Caco-2 (cell line): ENCODE measurements around the gene RNF166. TPM values are rescaled to one million over a fixed set of nuclear protein-coding genes. Genes with fewer than 3 reads are reported as not detected.

ENCODE experiments used
- Bru-seq: library from RNA; stranded (reverse); fragments of 400-500 nt; gene quantifications from one replicate; lab custom pipeline; 2021; lab: Mats Ljungman, UMichigan
- BruChase-seq, 2 experiments: library from RNA; stranded (reverse); fragments of 400-500 nt; gene quantifications; one replicate each; lab custom pipeline; 2021; lab: Mats Ljungman, UMichigan
- BruUV-seq: library from RNA; stranded (reverse); fragments of 400-500 nt; replicated peaks from 2 replicates; lab custom pipeline; 2021; lab: Mats Ljungman, UMichigan
- CTCF ChIA-PET: fragments of 300-600 bp; sonication (Branson Sonifier 250); formaldehyde crosslinking; loops from one replicate; lab custom pipeline; 2022; ENCODE audit warnings: antibody characterized with exemption; lab: Charles Lee
- POLR2A ChIA-PET: fragments of 300-600 bp; sonication (Branson Sonifier 250); formaldehyde crosslinking; loops from one replicate; lab custom pipeline; 2022; ENCODE audit warnings: antibody characterized with exemption; lab: Charles Lee
- DNase-seq, 2 experiments: peaks; one replicate each; pipeline versions ENCODE4 v3.0.0 to v3.0.0-alpha.2; 2020 to 2022
- H3K27me3 ChIP-seq: replicated peaks from 2 replicates; pipeline ENCODE4 v1.6.0; 2011; ENCODE audit warnings: low read length; ENCODE audit not compliant: control insufficient read depth, insufficient read depth
- H3K36me3 ChIP-seq: 2 replicates; pipeline ENCODE4 v1.5.1; 2011; ENCODE audit warnings: low read length; ENCODE audit not compliant: control insufficient read depth, insufficient read depth
- H3K4me1 ChIP-seq: fragments of 250-450 bp; sonication (Bioruptor Pico); 2 replicates; pipeline ENCODE4 v1.5.1; 2020; ENCODE audit warnings: mild to moderate bottlenecking
- H3K4me3 ChIP-seq: 2 replicates; pipeline ENCODE4 v1.5.1; 2011; ENCODE audit warnings: low read depth, mild to moderate bottlenecking, control low read depth, low read length
- H3K9me3 ChIP-seq: fragments of 250-450 bp; sonication (Bioruptor Pico); 2 replicates; pipeline ENCODE4 v1.5.1; 2020; ENCODE audit warnings: mild to moderate bottlenecking, moderate library complexity
- H3K27ac Mint-ChIP-seq: one replicate; pipeline ENCODE4 v1.8.0; 2022; ENCODE audit warnings: mixed read lengths; ENCODE audit not compliant: unreplicated experiment
- H3K27me3 Mint-ChIP-seq: one replicate; pipeline ENCODE4 v1.8.0; 2022; ENCODE audit warnings: mixed read lengths; ENCODE audit not compliant: insufficient read depth, unreplicated experiment
- H3K36me3 Mint-ChIP-seq: one replicate; pipeline ENCODE4 v1.8.0; 2022; ENCODE audit warnings: mild to moderate bottlenecking, mixed read lengths; ENCODE audit not compliant: insufficient read depth, unreplicated experiment
- H3K4me1 Mint-ChIP-seq: one replicate; pipeline ENCODE4 v1.8.0; 2022; ENCODE audit warnings: low read depth, mixed read lengths; ENCODE audit not compliant: unreplicated experiment
- H3K4me3 Mint-ChIP-seq: one replicate; pipeline ENCODE4 v1.8.0; 2022; ENCODE audit warnings: mild to moderate bottlenecking, moderate library complexity, mixed read lengths; ENCODE audit not compliant: unreplicated experiment
- H3K9me3 Mint-ChIP-seq: one replicate; pipeline ENCODE4 v1.8.0; 2022; ENCODE audit warnings: mixed read lengths; ENCODE audit not compliant: unreplicated experiment
- CTCF ChIP-seq, 2 experiments: fragments of 200-600 bp in 1 of 2; IDR thresholded peaks; 1 replicate in 1 of 2; 2 replicates in 1 of 2; pipeline versions ENCODE4 v1.5.1 to v1.8.0; 2011 to 2022; ENCODE audit warnings: antibody characterized with exemption in 1 of 2, control low read depth in 1 of 2, inconsistent platforms in 1 of 2, low read depth in 1 of 2, low read length in 1 of 2, mild to moderate bottlenecking in 1 of 2, moderate library complexity in 1 of 2; ENCODE audit not compliant: insufficient read depth in 1 of 2, severe bottlenecking in 1 of 2, unreplicated experiment in 1 of 2
- intact Hi-C: fragments of 100-400 bp; cut with micrococcal nuclease; formaldehyde crosslinking; loops from one replicate; pipeline ENCODE4 v1.10.0; 2022; ENCODE audit not compliant: unreplicated experiment
- long read RNA-seq: library from polyadenylated mRNA; stranded (forward); transcript quantifications from one replicate; pipeline ENCODE4 v2.0.0, GENCODE V29; 2022
- total RNA-seq: library from RNA; stranded (reverse); gene quantifications from 2 replicates; pipeline ENCODE4 v1.2.3, GENCODE V29; 2022

Gene RNF166
- total RNA-seq (37.3 and 40.4 TPM in 2 replicates), Bru-seq, nascent RNA (percentile 57 among the genes with signal in this experiment), BruChase-seq, experiment 1, labeled RNA remaining after a 2-hour chase (percentile 76 among the genes with signal in this experiment), BruChase-seq, experiment 2, labeled RNA remaining after a 6-hour chase (percentile 81 among the genes with signal in this experiment)
- long read RNA-seq, transcript RNF166-201 (6 exons, 1,883 nt), result major isoform, 64 of 108 reads
- long read RNA-seq, partial matches to known transcripts, result 9 of 108 reads
- long read RNA-seq, other reads (novel, unspliced or antisense), result 34 of 108 reads

GRCh38 chr16:88706229-88706964 is at the start of gene RNF166, which contains the start of gene CTU2:
Gene RNF166 (minus strand): TSS chr16:88706408. CDS start chr16:88706325, 83 bp downstream.
Gene CTU2 (plus strand): TSS chr16:88706503. CDS start chr16:88706531, 28 bp downstream.
- Mint-ChIP-seq H3K4me1 (peaks cover 7% of the 10 kb centered on the region), H3K36me3 (peaks cover 33% of the 10 kb centered on the region), H3K27me3 (no peaks in the 10 kb centered on the region), H3K4me3 (peak within 1 kb of the TSS; percentile 82), H3K27ac (peak within 1 kb of the TSS; percentile 60), H3K9me3 (no peaks in the 10 kb centered on the region)
- POLR2A ChIA-PET, result interaction anchor here (0.6 kb wide), 1 partner anchor 136 kb away, joined by 3 read pairs; the partner anchor contains the start of gene ZC3H18
- H3K4me1 ChIP-seq, result peaks cover 9% of the 10 kb centered on the region; the same call in 1 of the 2 replicates
- no peaks in the 10 kb centered on the region for H3K27me3 ChIP-seq
- no peaks in the 10 kb centered on the region; the same call in 1 of the 2 replicates for H3K36me3 ChIP-seq
- peak; percentile 89 to 97 for DNase-seq
- H3K4me3 ChIP-seq, result peak within 1 kb of the TSS; percentile 94
- no peak for TF ChIP-seq CTCF (IDR thresholded peaks at IDR 0.05; ENCODE audit: insufficient read depth in 1 of 2, low read depth in 1 of 2, low read length in 1 of 2, severe bottlenecking in 1 of 2, unreplicated experiment in 1 of 2)
- CTCF ChIA-PET, result interaction anchor here (0.6 to 2.8 kb wide), 2 partner anchors 31 to 37 kb away, joined by 5 to 12 read pairs; no protein-coding TSS in a partner anchor
- intact Hi-C loops, result loop anchor here (5.0 kb wide), 1 partner anchor 44 kb away; the partner anchor contains the start of gene MVD
- no peaks in the 10 kb centered on the region for H3K9me3 ChIP-seq
- BruUV-seq, result no TSS peak

- Mint-ChIP-seq H3K27me3 (no peaks in the 10 kb centered on the region), H3K4me1 (no peaks in the 10 kb centered on the region), H3K9me3 (no peaks in the 10 kb centered on the region)
Observed at GRCh38 chr16:88754912-88755744, 48.9 kb upstream of the RNF166 start.

More at GRCh38 chr16:88754912-88755744, 48.9 kb upstream of the RNF166 start:
- H3K4me3 ChIP-seq, result no peak overlapping the region
- intact Hi-C loops, result no loop called here
- no peak for TF ChIP-seq CTCF (IDR thresholded peaks at IDR 0.05; ENCODE audit: insufficient read depth in 1 of 2, low read depth in 1 of 2, low read length in 1 of 2, severe bottlenecking in 1 of 2, unreplicated experiment in 1 of 2)
- no peaks in the 10 kb centered on the region for H3K27me3 ChIP-seq
- no TSS peak for BruUV-seq
- no peak overlapping the region for H3K27ac Mint-ChIP-seq
- H3K36me3 Mint-ChIP-seq, result peaks cover 37% of the 10 kb centered on the region
- no peaks in the 10 kb centered on the region for H3K4me1 ChIP-seq
- no peaks in the 10 kb centered on the region for H3K9me3 ChIP-seq
- no peaks in the 10 kb centered on the region for H3K36me3 ChIP-seq
- DNase-seq, result no peak
- ChIA-PET POLR2A (no interaction called here), CTCF (interaction anchor here (1.5 to 1.9 kb wide), 3 partner anchors 8 to 18 kb away, joined by 5 to 11 read pairs (median 5); no protein-coding TSS in a partner anchor)
- H3K4me3 Mint-ChIP-seq, result no peak overlapping the region
